ENCODE data around the gene ABHD3. TPM values are rescaled to one million over a fixed set of nuclear protein-coding genes. Genes with fewer than 3 reads are reported as not detected.
A peak's percentile ranks its signal among the peaks of the same experiment; 100 is the strongest.

The ABHD3 gene
- 10 to 100 TPM; 50.7 to 52.8 TPM for total RNA-seq

GRCh38 chr18:21704603-21705364 lies at the start of gene ABHD3:
Gene ABHD3 (minus strand): TSS chr18:21704774. CDS start chr18:21704665, 109 bp downstream.
- Mint-ChIP-seq H3K4me1 (peaks cover 27% of the 10 kb centered on the region), H3K4me3 (peak within 1 kb of the TSS; percentile 98), H3K9me3 (no peaks in the 10 kb centered on the region), H3K27ac (peak within 1 kb of the TSS; percentile 94), H3K27me3 (no peaks in the 10 kb centered on the region), H3K36me3 (peaks cover 10% of the 10 kb centered on the region)
- ATAC-seq (ENCODE audit: low read depth) (peak; percentile 96), DNase-seq (peak; percentile 94)
- POLR2A ChIA-PET, result interaction anchor here (1.1 to 2.6 kb wide), 6 partner anchors 22 to 104 kb away, joined by 4 to 64 read pairs (median 11); partner anchors contain the start of genes ESCO1, MIB1 and SNRPD1

- H3K9me3 Mint-ChIP-seq, result no peaks in the 10 kb centered on the region
- peak overlapping the region; percentile 71 for H3K4me3 Mint-ChIP-seq
- POLR2A ChIA-PET, result interaction anchor here (1.0 to 2.4 kb wide), 3 partner anchors 8 to 148 kb away, joined by 3 to 8 read pairs (median 8); partner anchors contain the start of genes ABHD3, ESCO1 and MIB1
Measured at GRCh38 chr18:21747764-21748693, 43.5 kb upstream of the ABHD3 start.

GRCh38 chr18:21747268-21747667 lies 42.7 kb upstream of the ABHD3 start:
- peaks cover 7% of the 10 kb centered on the region for H3K36me3 Mint-ChIP-seq
- H3K9me3 Mint-ChIP-seq, result no peaks in the 10 kb centered on the region
- POLR2A ChIA-PET, result interaction anchor here (1.0 to 2.4 kb wide), 2 partner anchors 43 to 147 kb away, joined by 3 to 8 read pairs; partner anchors contain the start of genes ABHD3 and ESCO1
- H3K4me3 Mint-ChIP-seq, result peak overlapping the region; percentile 2
- H3K27me3 Mint-ChIP-seq, result no peaks in the 10 kb centered on the region
- DNase-seq (no peak), ATAC-seq (ENCODE audit: low read depth) (no peak)
- peaks cover 44% of the 10 kb centered on the region for H3K4me1 Mint-ChIP-seq
- no peak overlapping the region for H3K27ac Mint-ChIP-seq

More at GRCh38 chr18:21747764-21748693, 43.5 kb upstream of the ABHD3 start:
- peak overlapping the region; percentile 69 for H3K27ac Mint-ChIP-seq
- peaks cover 7% of the 10 kb centered on the region for H3K36me3 Mint-ChIP-seq
- DNase-seq, result no peak
- no peaks in the 10 kb centered on the region for H3K27me3 Mint-ChIP-seq
- ATAC-seq (ENCODE audit: low read depth), result no peak
- H3K4me1 Mint-ChIP-seq, result peaks cover 38% of the 10 kb centered on the region

- no peak for ATAC-seq (ENCODE audit: low read depth)
- no peaks in the 10 kb centered on the region for H3K27me3 Mint-ChIP-seq
- H3K4me1 Mint-ChIP-seq, result peaks cover 49% of the 10 kb centered on the region
- H3K36me3 Mint-ChIP-seq, result peaks cover 4% of the 10 kb centered on the region
- no peaks in the 10 kb centered on the region for H3K9me3 Mint-ChIP-seq
- no peak overlapping the region for H3K4me3 Mint-ChIP-seq
- no peak overlapping the region for H3K27ac Mint-ChIP-seq
- POLR2A ChIA-PET, result no interaction called here
- DNase-seq, result no peak
Measured at GRCh38 chr18:21745231-21745630, 40.7 kb upstream of the ABHD3 start.

GRCh38 chr18:21743166-21743832 lies 38.7 kb upstream of the ABHD3 start:
- ATAC-seq (ENCODE audit: low read depth), result no peak
- no peak for DNase-seq
- Mint-ChIP-seq H3K9me3 (no peaks in the 10 kb centered on the region), H3K4me1 (peaks cover 50% of the 10 kb centered on the region), H3K27ac (peak overlapping the region; percentile 70), H3K27me3 (peaks cover 4% of the 10 kb centered on the region), H3K36me3 (peaks cover 4% of the 10 kb centered on the region), H3K4me3 (peak overlapping the region; percentile 83)
- POLR2A ChIA-PET, result interaction anchor here (0.9 to 5.8 kb wide), 3 partner anchors 39 to 143 kb away, joined by 3 to 64 read pairs (median 3); partner anchors contain the start of genes ABHD3 and ESCO1

- Mint-ChIP-seq H3K27me3 (peaks cover 4% of the 10 kb centered on the region), H3K27ac (peak overlapping the region; percentile 63), H3K4me3 (peak overlapping the region; percentile 86), H3K9me3 (no peaks in the 10 kb centered on the region), H3K36me3 (peaks cover 4% of the 10 kb centered on the region), H3K4me1 (peaks cover 40% of the 10 kb centered on the region)
- POLR2A ChIA-PET, result interaction anchor here (0.7 to 5.8 kb wide), 3 partner anchors 38 to 142 kb away, joined by 3 to 64 read pairs (median 4); partner anchors contain the start of genes ABHD3 and ESCO1
- DNase-seq, result no peak
- no peak for ATAC-seq (ENCODE audit: low read depth)
Measured at GRCh38 chr18:21742315-21742687, 37.7 kb upstream of the ABHD3 start.

GRCh38 chr18:21741562-21742314 lies 37.2 kb upstream of the ABHD3 start:
- H3K27me3 Mint-ChIP-seq, result peaks cover 7% of the 10 kb centered on the region
- POLR2A ChIA-PET, result interaction anchor here (0.7 to 5.8 kb wide), 4 partner anchors 38 to 142 kb away, joined by 4 to 64 read pairs (median 14); partner anchors contain the start of genes ABHD3, ESCO1 and SNRPD1
- H3K4me1 Mint-ChIP-seq, result peaks cover 38% of the 10 kb centered on the region
- DNase-seq (no peak), ATAC-seq (ENCODE audit: low read depth) (peak; percentile 1)
- peak overlapping the region; percentile 63 for H3K27ac Mint-ChIP-seq
- peaks cover under 1% of the 10 kb centered on the region for H3K9me3 Mint-ChIP-seq
- H3K4me3 Mint-ChIP-seq, result peak overlapping the region; percentile 86
- H3K36me3 Mint-ChIP-seq, result peaks cover 4% of the 10 kb centered on the region

- H3K36me3 Mint-ChIP-seq, result peaks cover 7% of the 10 kb centered on the region
- H3K4me1 Mint-ChIP-seq, result peaks cover 35% of the 10 kb centered on the region
- H3K27me3 Mint-ChIP-seq, result peaks cover 10% of the 10 kb centered on the region
- POLR2A ChIA-PET, result interaction anchor here (1.8 to 5.8 kb wide), 3 partner anchors 37 to 141 kb away, joined by 13 to 64 read pairs (median 15); partner anchors contain the start of genes ABHD3, ESCO1 and SNRPD1
- H3K27ac Mint-ChIP-seq, result no peak overlapping the region
- DNase-seq (no peak), ATAC-seq (ENCODE audit: low read depth) (no peak)
- H3K9me3 Mint-ChIP-seq, result peaks cover 6% of the 10 kb centered on the region
- no peak overlapping the region for H3K4me3 Mint-ChIP-seq
Measured at GRCh38 chr18:21741312-21741561, 36.7 kb upstream of the ABHD3 start.

GRCh38 chr18:21740538-21741311 lies 36.2 kb upstream of the ABHD3 start, which contains the start of gene MIB1:
Gene MIB1 (plus strand): TSS chr18:21740792. CDS start chr18:21741584, 792 bp downstream.
- H3K9me3 Mint-ChIP-seq, result peaks cover 6% of the 10 kb centered on the region
- POLR2A ChIA-PET, result interaction anchor here (0.6 to 5.8 kb wide), 11 partner anchors 8 to 141 kb away, joined by 3 to 64 read pairs (median 5); partner anchors contain the start of genes ABHD3, ESCO1 and SNRPD1
- DNase-seq (peak; percentile 99), ATAC-seq (ENCODE audit: low read depth) (peak; percentile 97)
- peaks cover 9% of the 10 kb centered on the region for H3K36me3 Mint-ChIP-seq
- peak within 1 kb of the TSS; percentile 92 for H3K4me3 Mint-ChIP-seq
- H3K27me3 Mint-ChIP-seq, result peaks cover 10% of the 10 kb centered on the region
- peaks cover 33% of the 10 kb centered on the region for H3K4me1 Mint-ChIP-seq
- peak within 1 kb of the TSS; percentile 95 for H3K27ac Mint-ChIP-seq

GRCh38 chr18:21739604-21740537 lies 35.3 kb upstream of the ABHD3 start:
- DNase-seq (no peak), ATAC-seq (ENCODE audit: low read depth) (peak; percentile 5)
- POLR2A ChIA-PET, result interaction anchor here (0.6 to 5.8 kb wide), 11 partner anchors 9 to 140 kb away, joined by 3 to 64 read pairs (median 5); partner anchors contain the start of genes ABHD3, ESCO1 and SNRPD1
- H3K27ac Mint-ChIP-seq, result peak overlapping the region; percentile 95
- peaks cover 9% of the 10 kb centered on the region for H3K36me3 Mint-ChIP-seq
- H3K4me1 Mint-ChIP-seq, result peaks cover 28% of the 10 kb centered on the region
- peaks cover 10% of the 10 kb centered on the region for H3K27me3 Mint-ChIP-seq
- H3K9me3 Mint-ChIP-seq, result peaks cover 8% of the 10 kb centered on the region
- H3K4me3 Mint-ChIP-seq, result peak overlapping the region; percentile 92

All from activated naive CD8-positive, alpha-beta T cell treated with anti-CD3 and anti-CD28 coated beads, Interleukin-2, amount 10 ng/mL, durations not matched to agents 7 days and 5 days (primary cell).